Activated naive CD4-positive, alpha-beta T cell treated with anti-CD3 and anti-CD28 coated beads, Interleukin-2, amount 10 ng/mL, durations not matched to agents 7 days and 5 days (primary cell): ENCODE measurements around the gene NPRL2.
A peak's percentile ranks its signal among the peaks of the same experiment; 100 is the strongest.

Experiments used
- CTCF ChIA-PET: fragments of 350-600 bp; sonication (Branson Sonifier 250); formaldehyde crosslinking; loops from one replicate; lab custom pipeline; 2021; ENCODE audit warnings: antibody characterized with exemption; lab: Charles Lee
- DNase-seq: peaks from one replicate; pipeline ENCODE4 v3.0.0-alpha.2; 2020
- H3K27ac Mint-ChIP-seq: one replicate; pipeline ENCODE4 v1.8.0; 2021; ENCODE audit warnings: mild to moderate bottlenecking, moderate library complexity, mixed read lengths
- H3K27me3 Mint-ChIP-seq: one replicate; pipeline ENCODE4 v1.8.0; 2021; ENCODE audit warnings: mild to moderate bottlenecking, mixed read lengths
- H3K36me3 Mint-ChIP-seq: one replicate; pipeline ENCODE4 v1.8.0; 2021; ENCODE audit warnings: mixed read lengths
- H3K4me1 Mint-ChIP-seq: one replicate; pipeline ENCODE4 v1.8.0; 2021; ENCODE audit warnings: mixed read lengths
- H3K4me3 Mint-ChIP-seq: one replicate; pipeline ENCODE4 v1.8.0; 2021; ENCODE audit warnings: mild to moderate bottlenecking, moderate library complexity, mixed read lengths
- H3K9me3 Mint-ChIP-seq: one replicate; pipeline ENCODE4 v1.8.0; 2021; ENCODE audit warnings: mixed read lengths

The NPRL2 gene

GRCh38 chr3:50364573-50365079, 14.1 kb upstream of the NPRL2 start:
- H3K27ac Mint-ChIP-seq: no peak overlapping the region

GRCh38 chr3:50359760-50360110, 9.2 kb upstream of the NPRL2 start:
- Mint-ChIP-seq H3K27ac (peak overlapping the region; percentile 92), H3K9me3 (no peaks in the 10 kb centered on the region), H3K36me3 (peaks cover 22% of the 10 kb centered on the region), H3K27me3 (peaks cover 5% of the 10 kb centered on the region), H3K4me3 (peak overlapping the region; percentile 99), H3K4me1 (peaks cover 47% of the 10 kb centered on the region)
- CTCF ChIA-PET: interaction anchor here (1.2 kb wide), 1 partner anchor 11 kb away, joined by 3 read pairs; no protein-coding TSS in a partner anchor
- no peak for DNase-seq

More at GRCh38 chr3:50364573-50365079, 14.1 kb upstream of the NPRL2 start:
- no peak for DNase-seq
- Mint-ChIP-seq H3K4me1 (peaks cover 25% of the 10 kb centered on the region), H3K36me3 (no peaks in the 10 kb centered on the region), H3K4me3 (peak overlapping the region; percentile 78), H3K9me3 (no peaks in the 10 kb centered on the region), H3K27me3 (peaks cover 26% of the 10 kb centered on the region)
- CTCF ChIA-PET: interaction anchor here (0.8 to 1.3 kb wide), 2 partner anchors 17 to 178 kb away, joined by 4 read pairs; no protein-coding TSS in a partner anchor

- H3K27me3 Mint-ChIP-seq: peaks cover 5% of the 10 kb centered on the region
- peak; percentile 97 for DNase-seq
- H3K27ac Mint-ChIP-seq: peak within 1 kb of the TSS; percentile 92
- CTCF ChIA-PET: interaction anchor here (1.2 kb wide), 1 partner anchor 11 kb away, joined by 3 read pairs; no protein-coding TSS in a partner anchor
- H3K36me3 Mint-ChIP-seq: peaks cover 28% of the 10 kb centered on the region
- peak within 1 kb of the TSS; percentile 99 for H3K4me3 Mint-ChIP-seq
- peaks cover 49% of the 10 kb centered on the region for H3K4me1 Mint-ChIP-seq
- H3K9me3 Mint-ChIP-seq: no peaks in the 10 kb centered on the region
Measured at GRCh38 chr3:50358911-50359759, 8.6 kb upstream of the NPRL2 start, which contains the start of gene TMEM115. TSS of gene TMEM115 (minus strand) at chr3:50359521. CDS start at chr3:50359063, 458 bp downstream.

DNA sequence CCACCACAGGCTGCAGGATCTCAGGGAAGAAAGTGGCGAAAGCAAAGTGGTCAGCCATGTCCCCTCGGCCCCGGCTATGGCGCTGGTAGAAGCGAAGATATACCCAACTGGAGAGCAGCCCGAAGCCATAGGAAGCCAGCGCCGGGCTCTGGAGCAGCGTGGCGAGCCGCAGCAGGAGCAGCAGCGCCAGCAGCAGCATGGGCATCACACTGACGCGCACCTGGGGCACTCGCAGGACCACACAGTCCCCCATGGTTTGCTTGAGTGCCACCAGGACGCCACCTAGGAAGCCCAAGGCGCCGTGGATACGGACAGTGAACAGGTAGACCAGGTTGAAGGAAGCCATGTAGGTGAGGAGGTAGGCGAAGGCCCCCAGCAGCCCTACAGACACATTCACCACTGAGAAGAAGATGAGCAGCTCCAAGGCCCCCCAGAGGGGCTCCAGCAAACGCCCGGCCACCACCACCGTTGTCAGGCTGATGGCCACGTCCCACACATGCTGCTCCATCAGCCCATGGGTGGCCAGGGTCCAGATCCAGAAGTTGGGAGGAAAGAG, 7.9 kb upstream of the NPRL2 start:
- no peak for DNase-seq
- Mint-ChIP-seq H3K4me1 (peaks cover 47% of the 10 kb centered on the region), H3K27ac (peak overlapping the region; percentile 73), H3K27me3 (peaks cover 3% of the 10 kb centered on the region), H3K9me3 (no peaks in the 10 kb centered on the region), H3K36me3 (peaks cover 32% of the 10 kb centered on the region), H3K4me3 (peak overlapping the region; percentile 99)
- CTCF ChIA-PET: no interaction called here

- Mint-ChIP-seq H3K27me3 (no peaks in the 10 kb centered on the region), H3K36me3 (peaks cover 36% of the 10 kb centered on the region), H3K9me3 (no peaks in the 10 kb centered on the region), H3K27ac (peak overlapping the region; percentile 14), H3K4me3 (peak overlapping the region; percentile 99), H3K4me1 (peaks cover 48% of the 10 kb centered on the region)
- no peak for DNase-seq
- CTCF ChIA-PET: interaction anchor here (1.1 to 2.3 kb wide), 4 partner anchors 10 to 187 kb away, joined by 3 to 12 read pairs (median 4); partner anchors contain the start of gene RASSF1
Measured at GRCh38 chr3:50357481-50357880, 6.9 kb upstream of the NPRL2 start.

DNA sequence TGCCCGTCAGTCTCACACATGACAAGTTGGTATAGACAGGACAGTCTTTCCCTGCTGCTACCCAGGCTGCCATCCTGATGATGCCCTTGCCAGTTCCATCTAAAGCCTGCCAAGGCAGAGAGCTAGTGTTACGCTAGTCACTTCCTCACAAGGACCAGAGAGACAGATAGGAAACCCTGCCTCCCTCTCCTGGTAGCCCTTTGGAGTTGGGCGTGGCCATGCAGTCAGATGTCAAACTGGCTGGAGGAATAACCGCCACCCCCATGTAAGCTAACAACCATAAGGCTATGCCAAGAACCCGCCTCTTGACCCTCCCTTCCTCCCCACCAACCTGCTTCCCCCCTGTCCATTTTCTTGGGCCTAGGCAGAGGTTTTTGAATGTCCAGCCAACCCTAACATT, 6.0 kb upstream of the NPRL2 start:
- Mint-ChIP-seq H3K27ac (no peak overlapping the region), H3K4me3 (no peak overlapping the region), H3K4me1 (peaks cover 54% of the 10 kb centered on the region), H3K9me3 (no peaks in the 10 kb centered on the region), H3K36me3 (peaks cover 37% of the 10 kb centered on the region), H3K27me3 (no peaks in the 10 kb centered on the region)
- CTCF ChIA-PET: interaction anchor here (1.1 to 2.3 kb wide), 4 partner anchors 9 to 188 kb away, joined by 3 to 12 read pairs (median 4); partner anchors contain the start of gene RASSF1
- DNase-seq: no peak

- Mint-ChIP-seq H3K4me1 (peaks cover 59% of the 10 kb centered on the region), H3K4me3 (no peak overlapping the region), H3K9me3 (no peaks in the 10 kb centered on the region), H3K36me3 (peaks cover 40% of the 10 kb centered on the region), H3K27me3 (no peaks in the 10 kb centered on the region), H3K27ac (no peak overlapping the region)
- no peak for DNase-seq
- CTCF ChIA-PET: interaction anchor here (1.4 to 2.3 kb wide), 3 partner anchors 8 to 188 kb away, joined by 4 to 12 read pairs (median 5); no protein-coding TSS in a partner anchor
Measured at GRCh38 chr3:50355829-50356552, 5.4 kb upstream of the NPRL2 start.

GRCh38 chr3:50354850-50355249, 4.3 kb upstream of the NPRL2 start:
- no peak overlapping the region for H3K4me3 Mint-ChIP-seq
- DNase-seq: no peak
- peaks cover 46% of the 10 kb centered on the region for H3K36me3 Mint-ChIP-seq
- no peaks in the 10 kb centered on the region for H3K27me3 Mint-ChIP-seq
- H3K4me1 Mint-ChIP-seq: peaks cover 63% of the 10 kb centered on the region
- CTCF ChIA-PET: interaction anchor here (1.0 to 1.4 kb wide), 2 partner anchors 12 to 187 kb away, joined by 4 to 5 read pairs; no protein-coding TSS in a partner anchor
- no peaks in the 10 kb centered on the region for H3K9me3 Mint-ChIP-seq
- H3K27ac Mint-ChIP-seq: no peak overlapping the region

DNA sequence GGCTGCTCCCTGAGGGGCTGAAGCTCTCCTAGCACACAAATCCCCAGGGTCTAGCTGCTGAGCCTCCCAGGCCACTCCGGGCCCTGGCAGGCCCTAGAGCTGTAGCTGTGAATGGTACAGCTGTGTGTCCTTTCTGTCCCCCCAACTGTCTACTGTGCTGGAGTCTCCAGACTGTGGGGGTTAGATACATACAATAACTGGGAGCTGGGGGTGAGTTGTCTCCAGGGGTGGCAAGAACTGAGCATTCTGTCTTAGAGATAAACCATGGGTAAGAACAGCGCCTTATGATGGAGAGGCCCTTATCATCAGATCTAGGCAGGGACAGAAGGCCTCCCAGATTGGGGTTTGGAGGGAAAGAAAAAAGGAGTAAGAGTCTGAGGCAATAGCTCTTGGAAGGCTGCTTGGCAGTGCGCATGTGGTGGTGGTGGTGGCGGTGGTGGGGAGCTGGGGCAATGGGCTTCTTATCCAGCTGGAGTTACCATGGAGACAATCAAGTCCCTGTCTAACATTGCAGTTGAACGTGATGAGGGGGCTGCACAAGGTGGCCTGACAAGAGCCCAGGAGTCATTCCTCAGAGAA, 3.7 kb upstream of the NPRL2 start:
- CTCF ChIA-PET: interaction anchor here (1.0 to 2.0 kb wide), 2 partner anchors 11 to 17 kb away, joined by 4 to 11 read pairs; no protein-coding TSS in a partner anchor
- DNase-seq: no peak
- Mint-ChIP-seq H3K4me3 (no peak overlapping the region), H3K36me3 (peaks cover 45% of the 10 kb centered on the region), H3K27me3 (no peaks in the 10 kb centered on the region), H3K27ac (no peak overlapping the region), H3K9me3 (no peaks in the 10 kb centered on the region), H3K4me1 (peaks cover 63% of the 10 kb centered on the region)

GRCh38 chr3:50353245-50354004, 2.9 kb upstream of the NPRL2 start:
- H3K27me3 Mint-ChIP-seq: no peaks in the 10 kb centered on the region
- H3K9me3 Mint-ChIP-seq: no peaks in the 10 kb centered on the region
- H3K4me3 Mint-ChIP-seq: no peak overlapping the region
- peaks cover 69% of the 10 kb centered on the region for H3K4me1 Mint-ChIP-seq
- no peak for DNase-seq
- H3K36me3 Mint-ChIP-seq: peaks cover 45% of the 10 kb centered on the region
- H3K27ac Mint-ChIP-seq: no peak overlapping the region
- CTCF ChIA-PET: interaction anchor here (1.0 to 2.0 kb wide), 2 partner anchors 10 to 16 kb away, joined by 4 to 11 read pairs; no protein-coding TSS in a partner anchor

DNA sequence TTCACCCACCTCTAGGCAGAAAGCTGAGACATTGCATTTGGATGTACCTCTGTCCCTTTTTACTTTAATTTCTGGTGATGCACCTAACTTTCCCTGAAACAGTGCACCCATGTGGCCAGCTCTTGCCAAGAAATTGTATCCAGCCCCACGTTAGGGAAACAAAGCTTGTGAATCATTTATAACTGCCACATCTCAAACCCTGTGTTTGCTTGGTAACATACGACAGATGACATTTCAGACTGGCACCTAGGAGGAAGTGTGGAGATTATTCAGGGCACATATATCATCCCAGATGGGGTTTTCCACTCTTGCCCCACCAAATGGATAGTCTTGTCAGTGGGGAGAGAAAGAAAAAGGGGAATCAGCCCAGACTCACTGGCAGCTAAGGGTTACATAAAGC, 2.2 kb upstream of the NPRL2 start:
- CTCF ChIA-PET: interaction anchor here (2.0 kb wide), 1 partner anchor 15 kb away, joined by 11 read pairs; no protein-coding TSS in a partner anchor

GRCh38 chr3:50351323-50351697, 735 bp upstream of the NPRL2 start:
- peaks cover 45% of the 10 kb centered on the region for H3K36me3 Mint-ChIP-seq
- H3K4me3 Mint-ChIP-seq: peak overlapping the region; percentile 80
- CTCF ChIA-PET: interaction anchor here (1.1 to 1.9 kb wide), 3 partner anchors 14 to 191 kb away, joined by 3 to 10 read pairs (median 3); no protein-coding TSS in a partner anchor
- H3K27ac Mint-ChIP-seq: peak overlapping the region; percentile 95
- no peaks in the 10 kb centered on the region for H3K9me3 Mint-ChIP-seq
- DNase-seq: no peak
- peaks cover 67% of the 10 kb centered on the region for H3K4me1 Mint-ChIP-seq
- no peaks in the 10 kb centered on the region for H3K27me3 Mint-ChIP-seq

More for the DNA sequence above, 2.2 kb upstream of the NPRL2 start:
- Mint-ChIP-seq H3K27me3 (no peaks in the 10 kb centered on the region), H3K4me3 (no peak overlapping the region), H3K36me3 (peaks cover 46% of the 10 kb centered on the region), H3K27ac (peak overlapping the region; percentile 2), H3K9me3 (no peaks in the 10 kb centered on the region), H3K4me1 (peaks cover 69% of the 10 kb centered on the region)
- DNase-seq: no peak
